ENCODE data around the gene KIRREL3. TPM values are rescaled to one million over a fixed set of nuclear protein-coding genes. Genes with fewer than 3 reads are reported as not detected.

Gene KIRREL3
- total RNA-seq, 1 donor from 2014 or later: not detected

DNA sequence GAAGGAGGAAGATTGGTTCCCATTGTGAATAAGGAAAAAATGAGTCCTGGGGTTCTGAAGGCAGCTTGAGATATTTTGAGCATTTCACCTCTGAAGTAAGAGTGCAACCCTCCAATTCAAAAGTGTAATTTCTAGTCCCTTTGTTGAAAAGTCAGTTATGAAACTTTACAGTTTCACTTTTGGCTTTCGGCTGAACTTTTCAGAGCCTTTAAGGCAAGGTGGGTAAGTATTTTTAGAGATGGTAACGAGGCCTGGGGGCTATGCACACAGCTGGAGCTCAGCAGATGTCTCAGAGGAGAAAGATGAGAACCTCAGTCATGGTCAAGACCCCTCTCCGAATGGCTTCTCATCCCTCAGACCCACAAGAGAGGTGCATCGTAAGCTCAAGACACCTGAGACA lies 267.6 kb downstream of the KIRREL3 start:
- TF ChIP-seq, protein P1, sequence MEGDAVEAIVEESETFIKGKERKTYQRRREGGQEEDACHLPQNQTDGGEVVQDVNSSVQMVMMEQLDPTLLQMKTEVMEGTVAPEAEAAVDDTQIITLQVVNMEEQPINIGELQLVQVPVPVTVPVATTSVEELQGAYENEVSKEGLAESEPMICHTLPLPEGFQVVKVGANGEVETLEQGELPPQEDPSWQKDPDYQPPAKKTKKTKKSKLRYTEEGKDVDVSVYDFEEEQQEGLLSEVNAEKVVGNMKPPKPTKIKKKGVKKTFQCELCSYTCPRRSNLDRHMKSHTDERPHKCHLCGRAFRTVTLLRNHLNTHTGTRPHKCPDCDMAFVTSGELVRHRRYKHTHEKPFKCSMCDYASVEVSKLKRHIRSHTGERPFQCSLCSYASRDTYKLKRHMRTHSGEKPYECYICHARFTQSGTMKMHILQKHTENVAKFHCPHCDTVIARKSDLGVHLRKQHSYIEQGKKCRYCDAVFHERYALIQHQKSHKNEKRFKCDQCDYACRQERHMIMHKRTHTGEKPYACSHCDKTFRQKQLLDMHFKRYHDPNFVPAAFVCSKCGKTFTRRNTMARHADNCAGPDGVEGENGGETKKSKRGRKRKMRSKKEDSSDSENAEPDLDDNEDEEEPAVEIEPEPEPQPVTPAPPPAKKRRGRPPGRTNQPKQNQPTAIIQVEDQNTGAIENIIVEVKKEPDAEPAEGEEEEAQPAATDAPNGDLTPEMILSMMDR (IDR thresholded peaks at IDR 0.05; ENCODE audit: insufficient read depth, low read length, severe bottlenecking): no peak
- no peaks in the 10 kb centered on the region for H3K36me3 ChIP-seq (ENCODE audit: control insufficient read depth, insufficient read depth, low read length)
- no peak overlapping the region for H3K4me3 ChIP-seq (ENCODE audit: low read depth, low read length)
- DNase-seq (ENCODE audit: low read depth) (no peak), FAIRE-seq (no peak)
- no peaks in the 10 kb centered on the region for H3K27me3 ChIP-seq (ENCODE audit: control insufficient read depth, insufficient read depth, low read length)

DNA sequence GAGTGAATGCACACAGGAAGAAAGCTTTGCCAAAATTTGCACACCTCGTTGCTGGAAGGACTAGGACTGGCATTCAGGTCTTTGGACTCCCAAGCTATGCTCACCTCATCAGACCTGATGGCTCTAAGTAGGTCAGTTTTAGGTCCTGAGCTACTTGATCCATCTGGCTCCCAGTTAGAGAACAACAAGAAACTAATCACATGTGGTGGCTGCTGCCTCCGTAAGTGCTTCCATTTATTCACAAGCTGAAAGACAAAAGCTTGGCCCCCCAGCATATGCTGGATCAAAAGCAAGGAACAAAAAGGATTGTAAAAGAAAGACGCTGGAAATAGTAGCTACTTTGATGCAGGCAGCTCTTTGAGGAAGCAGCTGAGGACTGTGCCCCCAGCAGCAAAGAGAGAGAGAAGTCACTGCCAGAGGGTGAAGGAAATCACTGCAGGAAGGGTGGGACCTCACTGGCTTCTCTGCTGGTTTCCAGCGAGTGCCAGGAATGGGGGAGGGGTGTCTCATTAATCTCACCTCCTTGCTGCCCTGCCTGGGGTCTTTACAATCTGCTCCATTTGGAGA lies 268.9 kb downstream of the KIRREL3 start:
- DNase-seq (ENCODE audit: low read depth): no peak
- no peak for FAIRE-seq
- Histone ChIP-seq H3K27me3 (ENCODE audit: control insufficient read depth, insufficient read depth, low read length) (no peaks in the 10 kb centered on the region), H3K36me3 (ENCODE audit: control insufficient read depth, insufficient read depth, low read length) (no peaks in the 10 kb centered on the region), H3K4me3 (ENCODE audit: low read depth, low read length) (no peak overlapping the region)
- TF ChIP-seq, protein P1 (IDR thresholded peaks at IDR 0.05; ENCODE audit: insufficient read depth, low read length, severe bottlenecking): no peak

DNA sequence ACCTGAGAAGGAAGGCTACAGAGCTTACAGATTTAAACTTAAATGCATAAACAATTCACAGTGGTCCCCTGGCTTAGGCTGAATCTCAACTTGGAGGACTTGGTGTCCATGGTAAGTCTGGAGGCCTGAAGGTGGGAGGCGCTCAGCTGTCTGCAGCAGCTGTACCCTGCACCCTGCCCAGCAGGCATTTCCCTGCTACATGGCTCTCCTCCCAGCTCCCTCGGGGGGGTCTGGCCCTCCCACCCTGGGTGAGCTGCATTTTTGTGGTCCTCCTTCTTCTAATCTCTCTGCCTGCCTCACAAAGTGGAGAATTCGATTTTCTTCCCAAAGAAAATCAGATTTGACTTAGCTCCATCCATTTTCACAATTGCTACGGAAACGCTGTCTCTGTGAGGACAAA lies 273.2 kb downstream of the KIRREL3 start:
- Histone ChIP-seq H3K27me3 (ENCODE audit: control insufficient read depth, insufficient read depth, low read length) (no peaks in the 10 kb centered on the region), H3K4me3 (ENCODE audit: low read depth, low read length) (no peak overlapping the region), H3K36me3 (ENCODE audit: control insufficient read depth, insufficient read depth, low read length) (no peaks in the 10 kb centered on the region)
- FAIRE-seq (no peak), DNase-seq (ENCODE audit: low read depth) (no peak)
- TF ChIP-seq, protein P1 (IDR thresholded peaks at IDR 0.05; ENCODE audit: insufficient read depth, low read length, severe bottlenecking): no peak

DNA sequence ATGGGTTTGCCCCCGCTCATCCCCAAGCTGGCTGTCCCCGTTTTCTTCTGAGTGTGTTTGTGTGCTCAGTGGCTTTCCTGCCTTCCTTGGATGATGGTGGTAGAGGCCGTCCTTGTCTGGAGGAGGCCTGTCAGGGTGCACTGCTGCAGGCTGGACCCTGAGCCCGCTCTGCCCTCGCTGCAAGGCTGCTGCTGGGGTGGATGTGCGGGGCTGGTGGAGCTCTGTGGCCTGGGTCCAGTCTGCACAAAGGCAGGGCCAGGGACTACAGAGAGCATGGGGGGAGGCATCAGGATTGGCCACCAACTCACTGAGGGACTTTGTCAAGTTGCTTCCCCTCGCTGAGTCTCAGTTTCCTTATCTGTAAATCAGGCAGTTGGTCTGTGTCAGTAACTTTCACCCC lies 275.0 kb downstream of the KIRREL3 start:
- Histone ChIP-seq H3K4me3 (ENCODE audit: low read depth, low read length) (no peak overlapping the region), H3K27me3 (ENCODE audit: control insufficient read depth, insufficient read depth, low read length) (no peaks in the 10 kb centered on the region), H3K36me3 (ENCODE audit: control insufficient read depth, insufficient read depth, low read length) (no peaks in the 10 kb centered on the region)
- no peak for DNase-seq (ENCODE audit: low read depth)
- no peak for FAIRE-seq
- TF ChIP-seq, protein P1 (IDR thresholded peaks at IDR 0.05; ENCODE audit: insufficient read depth, low read length, severe bottlenecking): no peak

DNA sequence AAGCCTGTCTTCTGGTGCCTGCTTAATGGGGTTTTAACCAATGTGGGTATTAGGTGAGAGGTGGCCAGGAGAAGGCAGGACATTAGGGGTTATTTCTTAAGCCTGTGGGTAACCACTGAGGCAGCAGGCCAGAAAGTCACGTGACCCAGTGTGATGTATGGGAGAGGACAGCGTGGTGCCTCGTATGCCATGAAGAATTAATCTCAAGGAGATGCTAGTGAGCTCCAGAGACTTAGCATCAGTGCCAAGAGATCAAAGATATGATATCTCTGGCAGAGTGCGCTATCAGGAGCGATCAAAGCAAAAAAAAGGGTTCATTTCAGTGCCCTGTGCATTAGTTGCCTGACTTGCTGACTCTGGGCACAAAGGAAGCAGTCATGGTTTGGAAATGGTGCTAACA lies 275.5 kb downstream of the KIRREL3 start:
- Histone ChIP-seq H3K4me3 (ENCODE audit: low read depth, low read length) (no peak overlapping the region), H3K27me3 (ENCODE audit: control insufficient read depth, insufficient read depth, low read length) (no peaks in the 10 kb centered on the region), H3K36me3 (ENCODE audit: control insufficient read depth, insufficient read depth, low read length) (no peaks in the 10 kb centered on the region)
- TF ChIP-seq, protein P1 (IDR thresholded peaks at IDR 0.05; ENCODE audit: insufficient read depth, low read length, severe bottlenecking): no peak
- FAIRE-seq (no peak), DNase-seq (ENCODE audit: low read depth) (no peak)

DNA sequence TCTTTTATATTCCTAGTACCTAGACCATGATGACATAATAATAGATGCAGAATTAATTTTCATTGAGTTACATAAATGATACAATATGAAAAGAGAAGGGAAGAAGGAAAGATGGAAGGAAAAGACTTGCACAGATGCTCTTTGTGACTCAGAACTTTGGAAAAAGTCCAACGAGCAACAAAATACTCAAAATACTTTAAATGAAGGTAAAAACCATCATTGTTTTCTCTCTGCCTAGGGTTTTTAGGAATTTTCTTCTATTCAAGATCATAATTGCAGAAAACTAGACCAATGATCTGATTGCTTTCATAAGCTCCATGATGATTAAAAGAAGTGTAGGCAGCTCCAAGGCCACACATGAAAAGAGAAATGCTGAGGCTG lies 276.9 kb downstream of the KIRREL3 start:
- Histone ChIP-seq H3K4me3 (ENCODE audit: low read depth, low read length) (no peak overlapping the region), H3K36me3 (ENCODE audit: control insufficient read depth, insufficient read depth, low read length) (no peaks in the 10 kb centered on the region), H3K27me3 (ENCODE audit: control insufficient read depth, insufficient read depth, low read length) (no peaks in the 10 kb centered on the region)
- DNase-seq (ENCODE audit: low read depth) (no peak), FAIRE-seq (no peak)
- TF ChIP-seq, protein P1 (IDR thresholded peaks at IDR 0.05; ENCODE audit: insufficient read depth, low read length, severe bottlenecking): no peak

All from bronchial epithelial cell (primary cell).